CD4-positive, alpha-beta T cell treated with Interleukin-6 at 100 ng/mL for 8 hours (primary cell): ENCODE results near the gene FCSK.
"Not testable (repeated sequence)": the region's sequence is repeated elsewhere in the genome, so short reads cannot be mapped to it uniquely, and the experiment has no call there.

Experiments
- DNase-seq: peaks from one replicate; pipeline ENCODE4 v3.0.0-alpha.2; 2020; ENCODE audit warnings: mixed read lengths, low spot score

Gene FCSK

GRCh38 chr16:70432356-70432722, 22.1 kb upstream of the FCSK start:
- no peak for DNase-seq

GRCh38 chr16:70432723-70433457, 21.5 kb upstream of the FCSK start:
- no peak for DNase-seq

DNA sequence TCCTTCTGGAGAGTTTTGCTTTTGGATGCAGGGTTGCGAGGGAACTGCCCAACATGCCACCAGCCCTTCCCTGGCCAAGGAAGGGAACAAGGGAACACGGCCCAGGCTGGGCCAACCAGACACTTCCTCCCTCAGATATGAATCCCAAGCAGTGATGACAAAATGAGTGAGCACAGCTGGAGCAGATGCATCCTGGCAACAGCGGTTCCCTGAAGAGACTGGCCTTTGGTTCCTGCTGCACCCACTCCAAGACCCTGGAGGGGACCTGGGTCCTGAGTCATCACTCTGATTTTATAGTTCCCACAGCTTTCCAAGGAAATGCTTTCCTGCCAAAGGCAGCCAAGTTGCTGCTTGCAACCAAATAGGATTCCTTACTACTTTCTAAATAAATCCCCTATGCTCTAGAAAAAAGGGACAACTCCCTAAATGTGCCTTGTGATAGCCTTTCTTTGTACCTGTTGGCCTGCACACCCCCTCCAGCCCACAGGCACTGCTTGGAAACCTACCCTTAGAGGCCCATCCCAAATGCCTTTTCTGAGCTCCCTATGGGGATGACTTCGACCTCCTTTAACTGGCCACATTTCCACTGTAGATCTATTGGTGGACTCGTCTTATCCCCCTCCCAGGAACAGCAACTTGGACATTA, 20.8 kb upstream of the FCSK start:
- DNase-seq, result no peak

- DNase-seq, result no peak
These were observed 19.7 kb upstream of the FCSK start for GRCh38 chr16:70434484-70435260.

DNA sequence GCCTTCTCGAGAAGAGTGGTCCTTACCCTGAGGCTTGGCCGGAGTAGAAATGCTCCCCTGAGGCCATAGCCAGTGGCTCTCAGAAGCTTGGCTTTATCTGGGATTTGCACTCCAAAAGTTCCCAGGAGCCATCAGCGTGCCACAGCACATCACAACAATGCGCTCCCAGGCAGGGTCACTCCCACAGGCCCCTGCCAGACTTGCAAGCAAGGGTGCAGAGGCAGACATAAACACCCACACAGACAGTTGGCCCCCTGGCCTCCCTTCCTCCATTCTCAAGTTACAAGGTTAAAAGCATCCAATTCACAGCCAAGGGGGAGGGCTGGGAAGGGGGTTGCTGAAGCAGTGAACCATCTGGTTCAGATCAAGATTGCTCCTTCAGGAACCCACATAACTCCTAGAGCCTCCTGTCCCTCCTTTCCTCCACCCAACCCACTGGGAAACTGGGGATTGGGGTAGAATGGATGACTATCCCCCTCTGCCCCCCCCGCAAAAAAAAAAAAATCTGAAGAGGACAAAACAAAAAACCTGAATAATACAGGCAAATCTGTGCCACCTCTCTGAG, 17.3 kb upstream of the FCSK start:
- DNase-seq, result no peak

DNA sequence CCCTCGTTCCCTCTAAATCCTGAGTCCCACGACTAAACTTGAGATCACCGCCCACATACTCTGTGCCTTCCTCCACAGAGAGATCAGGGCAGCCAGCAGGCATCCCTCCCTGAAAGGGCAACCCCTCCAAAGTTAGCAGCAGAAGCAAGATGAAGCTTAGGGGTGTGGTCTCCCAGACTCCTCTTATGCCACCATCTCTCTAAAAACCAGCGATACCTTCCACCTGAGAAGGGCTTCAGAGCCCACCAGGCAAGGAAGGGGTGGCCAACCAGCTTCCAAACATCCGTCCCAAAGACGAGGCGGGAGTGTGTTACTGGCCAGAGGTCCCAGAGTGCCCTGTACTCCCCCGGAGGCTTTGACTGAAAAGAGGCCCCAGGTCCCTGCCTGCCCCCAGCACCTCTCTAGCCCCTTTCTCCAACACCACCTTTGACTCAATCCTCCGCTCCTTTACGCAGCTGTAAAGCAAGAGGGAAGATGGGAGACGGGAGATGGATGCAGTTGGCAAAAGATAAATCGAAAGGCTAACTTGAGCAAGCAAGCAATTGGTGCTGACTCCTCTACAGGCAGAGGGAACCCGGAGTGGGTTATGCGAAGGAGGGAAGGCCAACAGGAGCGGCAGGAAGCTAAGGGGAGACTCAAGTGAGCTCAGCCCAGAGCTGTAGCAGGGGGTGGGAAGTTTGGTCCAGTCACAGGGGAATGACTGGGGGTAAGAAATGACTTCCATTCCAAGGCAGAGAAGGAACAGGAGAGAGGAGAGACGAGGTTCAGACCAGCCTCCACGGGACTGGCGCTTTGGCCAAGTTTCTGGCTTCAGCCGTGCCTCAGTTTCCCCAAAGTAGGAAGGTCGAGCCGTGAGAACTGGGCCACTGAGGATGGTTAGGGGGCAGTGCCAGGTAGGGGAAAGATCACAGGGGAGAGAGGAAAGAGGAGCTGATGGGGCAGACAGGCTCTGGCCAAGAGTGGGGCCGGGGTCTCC, 16.5 kb upstream of the FCSK start:
- no peak for DNase-seq

DNA sequence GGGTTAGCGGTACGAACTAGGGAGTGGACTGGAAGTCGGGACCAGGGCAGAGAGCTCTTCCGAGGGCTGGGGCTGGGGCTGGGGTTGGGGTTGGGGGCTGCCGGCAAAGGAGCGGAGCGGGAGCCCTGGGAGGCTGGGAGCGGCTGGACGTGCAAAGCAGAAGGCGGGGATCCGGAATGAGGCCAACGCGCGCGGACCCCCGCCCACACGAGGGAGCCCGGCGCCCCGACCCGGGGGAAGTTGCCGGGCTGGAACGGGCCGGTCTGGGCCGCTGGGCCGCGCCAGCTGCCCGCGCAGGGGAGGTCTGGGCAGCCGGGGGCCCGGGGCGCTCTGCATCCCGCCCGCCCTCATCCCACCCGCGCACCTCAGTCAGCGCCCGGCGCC, 15.8 kb upstream of the FCSK start:
- DNase-seq, result no peak

DNA sequence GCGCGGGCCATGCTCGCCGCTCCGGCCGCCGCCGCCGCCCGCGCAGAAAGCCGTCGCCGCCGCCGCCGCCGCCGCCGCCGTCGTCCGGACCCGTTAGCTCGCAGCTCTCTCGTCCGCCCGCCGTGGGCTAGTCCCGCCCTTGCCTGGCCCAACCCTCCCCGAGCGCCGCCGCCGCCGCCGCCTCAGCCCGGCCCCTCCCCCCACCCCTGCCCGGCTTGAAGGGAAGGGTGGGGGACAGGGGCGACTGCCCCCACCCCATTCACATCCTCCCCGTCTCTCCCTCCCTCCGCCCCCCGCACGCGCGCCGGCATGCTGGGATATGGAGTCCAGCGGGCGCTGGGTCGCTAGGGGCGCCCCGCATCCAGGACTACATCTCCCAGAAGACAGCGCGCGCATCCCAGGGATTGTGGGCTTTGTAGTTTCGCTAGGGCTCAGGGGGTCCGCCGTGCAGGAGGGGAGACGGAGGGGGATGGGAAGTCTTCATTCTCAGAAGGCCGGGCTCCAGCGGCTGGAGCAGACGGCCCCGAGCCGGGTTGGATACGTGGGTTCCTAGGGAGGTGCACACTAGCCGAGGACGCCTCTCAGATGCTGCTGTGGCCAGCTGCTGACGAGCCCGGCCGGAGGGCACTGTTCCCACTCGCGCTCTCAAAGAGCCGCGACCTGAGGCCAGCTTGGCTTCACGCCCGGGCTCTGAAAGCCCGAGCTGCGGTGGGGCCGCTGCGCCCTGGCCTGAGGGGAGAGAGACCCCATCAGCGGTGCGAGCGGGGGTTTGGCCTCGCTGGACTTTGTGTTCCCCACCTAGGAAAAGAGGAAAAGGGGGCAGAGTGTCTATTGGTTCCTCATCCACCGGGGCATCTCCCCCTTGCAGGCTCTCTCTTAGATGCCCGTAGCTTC, 15.2 kb upstream of the FCSK start, which contains the start of gene ST3GAL2:
Gene ST3GAL2, minus strand, starts transcription at position 132 of the 894 bp plus-strand sequence. CDS start 40,570 bp downstream, outside the sequence.
- DNase-seq, result peak; percentile 96

DNA sequence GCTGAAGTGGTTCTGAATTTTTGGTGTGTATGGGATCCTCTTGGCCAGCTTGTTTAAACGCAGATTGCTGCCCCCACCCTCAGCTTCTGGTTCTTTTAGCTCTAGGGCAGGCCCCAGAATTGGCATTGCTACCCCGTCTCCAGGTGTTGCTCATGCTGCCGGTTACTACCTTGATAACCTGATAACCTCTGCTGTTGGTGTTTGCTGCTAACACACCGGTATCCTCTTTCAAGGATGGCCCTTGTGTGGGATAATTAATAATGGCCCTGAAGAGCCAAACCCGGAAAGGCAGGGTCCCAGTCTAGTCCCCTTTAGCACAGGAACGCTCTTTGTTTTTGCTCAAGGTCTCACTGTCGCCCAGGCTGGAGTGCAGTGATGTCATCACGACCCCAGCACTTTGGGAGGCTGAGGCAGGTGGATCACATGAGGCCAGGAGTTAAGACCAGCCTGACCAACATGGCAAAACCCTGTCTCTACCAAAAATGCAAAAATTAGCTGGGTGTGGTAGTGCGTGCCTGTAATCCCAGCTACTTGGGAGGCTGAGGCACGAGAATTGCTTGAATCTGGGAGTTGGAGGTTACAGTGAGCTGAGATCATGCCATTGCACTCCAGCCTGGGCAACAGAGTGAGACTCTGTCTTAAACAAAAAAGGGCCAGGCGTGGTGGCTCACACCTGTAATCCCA, 14.2 kb upstream of the FCSK start:
- DNase-seq, result no peak

GRCh38 chr16:70441406-70441990, 12.9 kb upstream of the FCSK start:
- DNase-seq, result no peak

DNA sequence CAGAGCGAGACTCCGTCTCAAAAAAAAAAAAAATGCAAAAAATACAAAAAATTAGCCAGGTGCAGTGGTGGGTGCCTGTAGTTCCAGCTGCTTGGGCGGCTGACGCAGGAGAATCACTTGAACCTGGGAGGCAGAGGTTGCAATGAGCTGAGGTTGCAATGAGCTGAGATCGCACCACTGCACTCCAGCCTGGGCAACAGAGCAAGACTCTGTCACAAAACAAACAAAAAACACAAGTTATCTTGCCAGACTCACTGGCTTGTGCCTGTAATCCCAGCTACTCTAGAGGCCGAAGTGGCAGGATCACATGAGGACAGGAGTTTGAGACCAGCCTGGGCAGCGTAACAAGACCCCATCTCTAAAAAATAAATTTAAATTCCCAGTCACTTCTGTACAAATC, 12.1 kb upstream of the FCSK start:
- no peak for DNase-seq

GRCh38 chr16:70444249-70445063, 9.9 kb upstream of the FCSK start:
- DNase-seq, result no peak

GRCh38 chr16:70448075-70448474, 6.3 kb upstream of the FCSK start:
- no peak for DNase-seq

GRCh38 chr16:70450142-70451003, 4.0 kb upstream of the FCSK start:
- DNase-seq, result not testable (repeated sequence)

DNA sequence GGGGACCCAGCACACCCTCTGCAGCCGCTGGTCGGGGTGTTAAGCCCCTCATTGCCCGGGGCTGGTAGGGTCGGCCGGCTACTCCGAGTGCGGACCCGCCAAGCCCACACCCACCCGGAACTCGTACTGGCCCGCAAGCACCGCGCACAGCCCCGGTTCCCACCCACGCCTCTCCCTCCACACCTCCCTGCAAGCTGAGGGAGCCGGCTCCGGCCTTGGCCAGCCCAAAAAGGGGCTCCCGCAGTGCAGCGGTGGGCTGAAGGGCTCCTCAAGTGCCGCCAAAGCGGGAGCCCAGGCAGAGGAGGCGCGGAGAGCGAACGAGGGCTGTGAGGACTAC, 3.4 kb upstream of the FCSK start:
- not testable (repeated sequence) for DNase-seq

DNA sequence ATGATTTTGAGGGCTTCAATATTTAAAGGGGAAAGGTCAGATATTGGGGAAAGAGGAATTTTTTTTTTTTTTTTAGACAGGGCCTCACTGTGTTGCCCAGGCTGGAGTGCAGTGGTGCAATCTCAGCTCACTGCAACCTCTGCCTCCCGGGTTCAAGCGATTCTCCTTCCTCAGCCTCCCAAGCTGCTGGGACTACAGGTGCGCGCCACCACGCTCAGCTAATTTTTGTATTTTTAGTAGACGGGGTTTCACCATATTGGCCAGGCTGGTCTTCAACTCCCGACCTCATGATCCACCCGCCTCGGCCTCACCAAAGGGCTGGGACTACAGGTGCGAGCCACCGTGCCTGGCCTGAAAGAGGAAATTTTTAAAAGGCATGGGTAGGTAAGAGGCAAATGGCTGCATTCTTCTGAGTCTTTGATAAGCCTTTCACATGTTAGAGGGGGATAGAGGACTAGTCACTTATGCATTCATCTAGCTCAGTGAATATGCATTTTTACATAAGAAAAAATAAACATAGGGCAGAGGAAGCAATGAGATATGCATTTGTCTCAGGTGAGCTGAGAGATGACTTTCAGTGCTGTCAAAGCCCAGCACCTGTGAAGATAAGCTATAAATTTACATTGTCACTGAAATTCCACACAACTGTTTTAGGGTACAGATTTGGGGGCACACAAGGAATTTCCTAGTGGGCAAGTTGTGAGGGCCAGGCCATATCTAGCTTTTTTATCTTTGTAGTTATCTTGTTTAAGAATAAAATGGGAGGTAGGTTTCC, 1.1 kb upstream of the FCSK start:
- no peak for DNase-seq

DNA sequence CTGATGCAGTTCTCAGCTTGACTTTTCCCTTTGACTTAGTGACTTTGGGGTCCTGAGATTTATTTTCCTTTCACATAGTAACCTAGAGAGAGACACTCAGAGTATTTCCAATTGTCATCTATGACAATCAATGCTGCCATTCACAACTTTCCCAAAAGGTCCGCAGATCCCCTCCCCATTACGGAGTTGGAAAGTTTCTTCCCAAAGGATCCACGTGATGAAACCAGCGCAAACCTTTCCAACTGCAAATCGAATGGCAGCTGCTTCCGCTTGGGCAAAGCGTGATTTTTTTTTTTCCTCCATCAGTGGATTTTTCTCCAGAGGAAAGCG, 538 bp upstream of the FCSK start:
- no peak for DNase-seq
